Activated CD4-positive, alpha-beta T cell treated with anti-CD3 and anti-CD28 coated beads, Interleukin-2, amount 50 U/mL, for 16 hours (primary cell): ENCODE results near the gene CCRL2.
"Not testable (repeated sequence)": the region's sequence is repeated elsewhere in the genome, so short reads cannot be mapped to it uniquely, and the experiment has no call there.

Experiments used
- DNase-seq: peaks from one replicate; pipeline ENCODE4 v3.0.0-alpha.2; 2020

CCRL2 gene

DNA sequence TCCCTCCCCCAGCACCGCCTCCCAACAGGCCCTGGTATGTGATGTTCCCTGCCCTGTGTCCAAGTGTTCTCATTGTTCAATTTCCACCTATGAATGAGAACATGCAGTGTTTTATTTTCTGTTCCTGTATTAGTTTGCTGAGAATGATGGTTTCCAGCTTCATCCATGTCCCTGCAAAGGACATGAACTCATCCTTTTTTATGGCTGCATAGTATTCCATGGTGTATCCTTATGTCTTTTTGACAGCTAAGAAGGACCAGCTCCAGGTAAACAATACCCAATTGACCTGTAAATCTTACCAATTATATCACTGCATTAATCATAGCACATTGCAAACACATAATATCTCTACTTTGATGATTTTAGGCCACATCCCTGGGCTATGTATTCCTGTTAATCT is 23.8 kb downstream of the CCRL2 start:
- DNase-seq: not testable (repeated sequence)

DNA sequence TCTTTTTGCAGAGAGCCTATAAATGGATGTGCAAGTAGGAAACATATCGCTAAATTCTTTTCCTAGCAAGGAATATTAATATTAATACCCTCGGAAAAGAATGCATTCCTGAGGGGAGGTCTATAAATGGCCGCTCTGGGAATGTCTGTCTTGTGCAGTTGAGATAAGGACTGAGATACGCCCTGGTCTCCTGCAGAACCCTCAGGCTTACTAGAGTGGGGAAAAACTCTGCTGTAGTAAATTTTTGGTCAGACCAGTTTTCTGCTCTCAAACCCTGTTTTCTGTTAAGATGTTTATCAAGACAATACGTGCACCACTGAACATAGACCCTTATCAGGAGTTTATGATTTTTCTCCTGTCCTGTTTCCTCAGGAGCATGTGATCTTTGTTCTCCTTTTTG is 24.8 kb downstream of the CCRL2 start:
- not testable (repeated sequence) for DNase-seq

DNA sequence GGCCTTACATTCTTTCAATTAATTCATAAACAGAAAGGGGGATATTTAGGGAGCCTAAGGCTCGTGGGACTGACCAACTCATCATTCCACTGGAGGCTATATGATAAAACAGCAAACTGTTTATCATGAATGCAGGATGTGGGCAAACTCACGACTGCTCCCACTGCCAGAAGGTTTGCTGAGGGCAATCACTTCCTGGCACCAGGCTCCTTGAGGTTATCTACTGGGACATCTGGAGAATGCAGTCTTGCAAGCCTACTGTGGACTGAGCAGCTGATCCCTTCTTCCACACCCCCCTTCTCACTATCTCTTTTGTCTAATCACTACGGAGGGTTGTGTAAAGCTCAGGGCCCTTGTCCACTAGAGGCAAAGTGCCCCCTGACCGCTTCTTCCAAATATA is 26.1 kb downstream of the CCRL2 start:
- not testable (repeated sequence) for DNase-seq

DNA sequence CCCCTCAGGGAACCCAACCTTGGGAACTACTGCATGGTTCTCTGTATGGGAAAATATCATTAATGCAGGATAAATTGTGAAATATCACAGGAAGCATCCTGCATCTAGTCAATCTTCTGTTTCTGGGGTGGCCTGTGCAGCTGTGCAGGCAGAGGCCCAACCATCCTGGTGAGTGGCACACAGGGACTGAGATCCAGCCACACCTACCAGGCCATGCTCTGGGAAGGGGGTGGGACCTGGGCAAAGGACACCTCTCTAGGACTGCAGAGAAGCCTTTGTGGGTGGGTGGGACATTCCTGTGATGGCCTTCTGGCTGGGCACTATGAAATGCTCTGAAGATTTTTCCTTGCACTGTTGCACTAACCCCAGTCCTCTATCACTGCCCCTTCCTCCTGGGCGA is 26.8 kb downstream of the CCRL2 start:
- DNase-seq: no peak

DNA sequence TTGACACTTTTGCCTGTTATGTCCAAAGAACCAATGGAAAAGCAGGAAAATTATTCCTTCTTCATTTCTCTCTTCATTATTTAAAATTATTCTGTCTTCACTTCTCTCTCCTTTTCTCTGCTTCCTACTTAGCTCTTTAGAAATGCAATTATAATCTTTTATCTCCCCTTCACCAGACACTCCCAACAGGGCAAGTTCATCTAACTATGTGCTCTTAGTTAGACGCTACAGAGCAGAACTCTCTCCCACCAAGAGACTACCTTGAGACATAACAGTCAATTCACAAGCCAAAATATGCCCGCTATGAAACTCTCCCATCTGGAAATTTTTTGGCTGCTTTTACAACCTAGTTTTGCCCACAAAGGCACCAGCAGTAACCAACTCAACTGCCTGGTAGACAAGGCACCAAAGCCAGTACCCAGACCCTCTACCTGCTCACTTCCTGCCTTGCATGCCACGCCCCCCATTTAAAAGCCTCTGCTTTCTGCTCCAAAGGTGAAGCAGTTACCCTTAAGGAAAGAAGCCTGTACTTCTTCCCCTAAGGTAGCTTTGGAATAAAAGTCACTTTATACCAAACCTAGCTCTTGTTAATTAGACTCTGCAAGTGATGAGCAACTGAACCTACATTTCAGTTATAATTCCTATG is 28.1 kb downstream of the CCRL2 start:
- no peak for DNase-seq

DNA sequence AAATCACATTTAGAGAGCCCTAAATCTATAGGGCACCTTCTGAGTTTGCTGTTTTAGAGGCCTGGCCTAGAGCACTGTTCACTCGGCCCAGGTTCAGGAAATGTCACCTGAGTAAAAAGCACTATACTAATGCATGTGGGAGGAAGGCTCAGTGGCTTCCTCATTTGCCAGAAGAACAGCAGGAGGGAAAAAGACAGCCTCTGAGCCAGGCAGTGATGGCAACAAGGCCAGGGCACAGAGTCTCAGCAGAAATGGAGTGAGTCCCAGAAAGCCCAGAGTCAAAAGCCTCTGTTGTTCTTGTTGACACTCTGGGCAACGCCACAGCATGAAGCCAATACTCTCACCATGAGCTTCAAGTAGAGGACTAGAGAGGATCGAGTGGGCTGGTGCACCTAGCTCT is 31.8 kb downstream of the CCRL2 start:
- no peak for DNase-seq

DNA sequence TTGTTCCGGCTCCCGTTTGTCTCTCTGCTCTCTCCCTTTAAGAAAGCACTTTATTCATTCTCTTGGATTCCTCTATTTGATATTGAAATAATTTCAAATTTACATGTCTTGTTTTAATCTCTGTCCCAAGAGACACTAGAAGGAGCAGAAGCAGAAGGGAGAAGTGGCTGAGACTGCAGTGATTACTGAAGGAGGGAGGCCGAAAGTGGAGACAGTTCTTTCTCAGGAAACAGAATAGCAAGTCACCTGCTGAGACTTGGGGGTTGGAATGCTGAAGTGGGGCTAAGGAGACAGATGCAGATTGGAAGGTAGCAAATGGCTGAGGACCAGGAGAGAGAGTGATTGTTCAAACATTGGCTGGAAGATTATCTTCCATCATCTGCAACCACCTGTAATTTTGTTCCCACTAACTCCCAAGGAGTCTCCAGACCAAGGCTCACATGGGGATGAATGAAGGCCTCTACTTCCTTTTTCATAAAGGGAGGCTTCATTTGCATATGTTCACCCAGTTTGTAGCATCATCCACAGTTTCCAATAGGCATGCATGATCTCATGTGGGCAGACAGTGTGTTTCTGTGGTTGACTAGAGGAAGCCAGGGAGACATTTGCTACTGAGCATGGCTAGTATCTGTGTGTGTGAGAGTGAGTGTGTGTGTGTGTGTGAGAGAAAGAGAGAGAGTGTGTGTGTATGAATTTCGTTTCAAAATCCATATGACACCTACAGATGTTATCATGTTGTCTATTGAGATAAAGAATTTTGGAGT is 33.7 kb downstream of the CCRL2 start:
- DNase-seq: peak; percentile 41

DNA sequence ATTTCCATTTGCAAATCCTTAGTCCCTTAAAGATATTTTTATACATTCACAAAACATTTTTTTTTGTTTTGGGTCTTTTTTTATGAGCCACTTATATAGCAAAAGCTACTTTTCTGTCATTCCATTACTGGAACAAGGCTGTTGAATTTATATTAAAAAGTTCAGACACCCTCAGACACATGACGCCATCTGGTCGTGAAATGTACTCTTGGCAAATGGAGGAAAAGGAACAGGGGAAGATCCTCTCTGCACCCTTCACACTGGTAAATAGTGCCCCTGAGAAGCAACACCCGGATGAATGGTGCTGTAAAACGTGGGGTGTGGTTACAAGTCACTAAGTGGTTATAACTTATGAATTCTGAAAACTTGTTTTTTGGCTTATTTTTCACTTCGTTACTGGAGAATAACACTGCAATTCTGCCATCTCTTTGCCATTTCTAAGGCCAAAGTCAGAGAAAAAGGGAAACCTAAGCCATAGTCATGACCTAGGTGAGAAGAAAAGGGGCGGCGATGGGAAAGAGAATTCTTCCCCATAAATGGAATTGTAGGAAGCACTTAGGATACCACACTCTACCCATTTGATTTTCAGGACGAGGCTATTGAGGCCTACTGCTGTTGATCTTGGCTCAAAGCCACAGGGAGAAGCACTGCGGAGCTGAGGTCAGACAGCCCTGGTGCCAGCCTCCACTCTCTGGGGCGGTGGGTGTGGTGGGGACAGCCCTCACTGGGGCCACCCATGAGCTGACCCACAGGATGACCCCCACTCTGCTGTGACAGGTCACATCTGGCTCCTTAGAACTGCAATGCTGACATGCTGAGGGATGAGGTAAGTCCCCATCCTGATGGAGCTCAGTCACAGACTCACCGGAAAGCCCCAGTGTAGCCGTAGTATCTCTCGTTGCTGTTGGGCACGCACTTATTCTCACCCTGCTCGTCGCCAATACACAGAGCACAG is 35.8 kb downstream of the CCRL2 start:
- DNase-seq: no peak

DNA sequence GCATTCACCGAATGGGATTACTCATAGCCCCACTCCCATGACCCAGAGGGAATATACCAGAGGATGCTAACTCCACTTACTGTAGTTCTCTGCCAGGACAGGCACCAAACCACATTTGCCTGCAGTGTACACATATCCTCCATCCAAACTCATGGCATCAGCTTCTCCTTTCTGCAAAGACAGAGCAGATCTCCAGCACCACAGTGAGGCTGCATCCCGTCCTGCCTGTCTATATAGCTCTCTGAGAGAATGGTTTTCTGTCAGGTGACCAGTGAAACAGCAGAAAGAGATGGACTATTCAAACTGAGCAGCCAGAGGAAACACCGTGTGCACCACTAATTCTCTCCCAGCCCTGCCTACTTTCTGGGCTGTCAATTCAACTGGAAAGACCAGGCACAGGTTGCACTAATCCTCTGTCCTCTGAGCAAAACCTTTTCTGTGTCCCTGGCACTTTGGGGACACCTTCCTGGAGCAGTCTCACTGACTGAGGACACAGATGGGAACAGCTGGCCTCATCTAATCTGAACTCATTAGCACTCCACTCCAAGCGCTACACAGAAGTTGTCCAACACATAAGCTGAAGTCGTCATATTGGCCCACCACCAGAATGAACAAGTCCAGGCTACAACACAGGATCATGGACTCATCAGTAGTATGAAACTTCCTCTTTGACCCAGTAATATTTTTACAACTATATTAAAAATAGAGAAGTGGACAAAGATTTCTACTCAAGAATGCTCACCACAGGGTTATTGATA is 40.3 kb downstream of the CCRL2 start:
- no peak for DNase-seq

DNA sequence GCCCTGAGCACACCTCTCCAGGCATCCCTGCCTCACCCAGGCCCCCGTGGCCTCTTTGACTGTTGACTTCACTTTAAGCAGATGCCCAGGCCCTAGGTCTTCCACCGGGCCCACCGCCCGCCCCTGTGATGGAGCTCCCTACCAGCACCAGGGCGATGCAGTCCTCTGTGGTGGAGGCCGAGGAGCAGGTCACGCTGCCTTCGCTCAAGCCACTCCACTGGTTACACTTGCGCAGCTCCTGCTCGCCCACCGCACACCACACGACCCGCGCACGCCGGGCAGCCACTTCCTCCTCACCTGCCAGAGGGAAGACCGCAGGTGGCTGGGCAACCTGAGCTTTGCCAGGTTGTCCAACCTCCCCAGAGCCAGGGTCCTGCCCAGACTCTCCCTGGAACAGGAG is 41.7 kb downstream of the CCRL2 start:
- DNase-seq: no peak

DNA sequence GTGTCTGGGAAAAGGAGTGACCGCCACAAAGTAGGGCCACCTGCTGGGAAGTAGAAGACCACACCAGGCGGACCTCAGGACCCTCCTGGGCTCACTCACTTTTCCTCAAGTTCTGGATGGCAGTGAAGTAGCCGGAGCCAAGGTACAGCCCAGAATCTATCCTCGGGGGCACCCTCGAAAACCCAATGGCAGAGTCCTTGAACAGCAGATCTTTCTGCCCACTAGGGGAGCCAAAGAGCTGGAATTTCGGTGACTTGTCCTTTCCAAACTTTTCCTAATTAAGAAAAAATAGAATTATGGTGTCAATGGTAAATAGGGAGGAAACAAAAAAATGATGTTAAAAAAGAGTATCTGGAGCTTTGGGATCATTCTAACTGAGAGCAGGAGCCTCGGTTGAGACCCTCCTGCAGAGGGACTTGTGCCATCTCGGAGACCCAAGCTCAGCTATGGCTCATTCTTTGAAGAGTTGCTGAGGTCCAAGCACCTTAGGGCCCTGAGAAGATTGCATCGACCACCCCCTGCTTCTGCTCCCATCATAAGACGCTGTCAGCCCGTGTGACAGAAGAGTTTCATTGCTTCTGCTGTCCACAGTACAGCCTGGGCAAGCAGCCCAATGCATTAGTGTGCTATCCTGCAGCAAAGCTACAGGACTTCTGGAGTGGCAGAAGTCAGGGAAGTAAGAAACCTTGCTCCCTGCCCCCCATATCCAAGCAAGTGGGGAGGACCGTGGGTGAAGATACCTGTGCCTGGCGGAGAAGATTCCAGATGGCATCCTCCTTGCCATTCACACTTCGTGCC is 42.9 kb downstream of the CCRL2 start:
- no peak for DNase-seq

DNA sequence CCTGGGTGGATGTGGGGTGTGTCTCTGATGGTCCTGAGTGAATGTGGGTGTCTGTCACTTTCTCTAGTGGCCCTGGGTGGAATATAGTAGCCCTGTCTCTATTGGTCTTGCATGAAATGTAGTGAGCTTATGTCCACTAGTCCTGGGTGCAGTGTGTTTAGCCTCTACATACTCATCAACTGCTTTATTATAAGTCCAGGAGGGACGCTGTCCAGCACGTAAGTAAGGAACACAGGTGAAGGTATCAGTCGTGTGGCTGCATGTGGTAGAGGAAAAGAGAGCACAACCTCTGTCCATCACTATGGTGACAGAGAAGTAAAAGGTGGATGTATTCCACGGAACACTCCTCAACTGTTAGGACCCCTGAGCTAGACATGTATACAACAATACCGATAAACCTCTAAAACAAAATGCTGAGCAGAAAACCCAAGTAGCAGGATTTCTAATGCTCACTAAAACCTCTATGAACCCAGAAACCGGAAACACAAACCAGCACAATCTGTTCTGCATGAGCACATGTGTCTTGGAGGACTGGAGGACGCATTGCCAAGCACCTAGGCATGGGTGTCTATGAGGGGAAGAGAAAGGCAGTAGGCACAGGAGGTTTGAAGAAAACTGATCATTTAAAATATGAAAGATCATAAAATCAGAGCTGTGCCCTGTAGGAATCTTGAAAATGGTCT is 46.6 kb downstream of the CCRL2 start:
- no peak for DNase-seq

DNA sequence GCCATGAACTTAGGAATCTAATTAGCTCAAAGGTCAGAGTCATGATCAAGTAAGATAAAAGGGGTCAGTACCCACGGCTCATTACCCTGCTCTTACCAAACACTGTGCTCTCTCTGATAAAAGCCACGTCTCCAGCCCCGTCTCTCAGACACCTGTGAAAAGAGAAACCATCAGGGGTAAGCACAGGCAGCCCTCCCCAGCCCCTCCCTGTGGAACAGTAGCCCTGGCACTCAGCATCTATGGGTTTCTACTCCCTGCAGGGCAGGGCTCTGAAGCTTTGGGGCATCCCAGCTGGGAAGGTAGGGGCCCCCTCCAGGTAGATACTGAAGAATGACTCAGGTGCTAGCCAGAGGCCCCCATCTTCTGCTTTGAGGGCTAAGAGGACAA is 47.1 kb downstream of the CCRL2 start:
- DNase-seq: no peak

DNA sequence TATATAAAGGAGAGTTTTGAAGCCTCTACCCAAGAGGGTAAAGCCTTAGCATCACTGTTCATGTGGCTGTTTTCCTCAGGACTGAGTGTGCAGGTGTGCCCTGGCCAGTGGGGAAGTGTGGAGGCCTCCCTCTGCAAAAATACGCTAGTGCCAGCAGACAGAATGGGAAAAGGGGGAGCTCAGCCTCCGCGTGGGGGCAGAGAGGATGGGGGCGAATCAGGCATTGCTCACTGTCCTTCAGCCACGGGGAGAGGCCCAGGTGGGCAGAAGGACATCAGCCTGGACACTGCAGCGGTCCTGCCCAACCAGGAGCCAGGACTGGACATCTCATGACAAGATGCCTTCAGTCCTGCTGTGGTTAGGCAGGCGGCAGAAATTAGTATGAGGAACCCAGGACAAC is 47.5 kb downstream of the CCRL2 start:
- no peak for DNase-seq

DNA sequence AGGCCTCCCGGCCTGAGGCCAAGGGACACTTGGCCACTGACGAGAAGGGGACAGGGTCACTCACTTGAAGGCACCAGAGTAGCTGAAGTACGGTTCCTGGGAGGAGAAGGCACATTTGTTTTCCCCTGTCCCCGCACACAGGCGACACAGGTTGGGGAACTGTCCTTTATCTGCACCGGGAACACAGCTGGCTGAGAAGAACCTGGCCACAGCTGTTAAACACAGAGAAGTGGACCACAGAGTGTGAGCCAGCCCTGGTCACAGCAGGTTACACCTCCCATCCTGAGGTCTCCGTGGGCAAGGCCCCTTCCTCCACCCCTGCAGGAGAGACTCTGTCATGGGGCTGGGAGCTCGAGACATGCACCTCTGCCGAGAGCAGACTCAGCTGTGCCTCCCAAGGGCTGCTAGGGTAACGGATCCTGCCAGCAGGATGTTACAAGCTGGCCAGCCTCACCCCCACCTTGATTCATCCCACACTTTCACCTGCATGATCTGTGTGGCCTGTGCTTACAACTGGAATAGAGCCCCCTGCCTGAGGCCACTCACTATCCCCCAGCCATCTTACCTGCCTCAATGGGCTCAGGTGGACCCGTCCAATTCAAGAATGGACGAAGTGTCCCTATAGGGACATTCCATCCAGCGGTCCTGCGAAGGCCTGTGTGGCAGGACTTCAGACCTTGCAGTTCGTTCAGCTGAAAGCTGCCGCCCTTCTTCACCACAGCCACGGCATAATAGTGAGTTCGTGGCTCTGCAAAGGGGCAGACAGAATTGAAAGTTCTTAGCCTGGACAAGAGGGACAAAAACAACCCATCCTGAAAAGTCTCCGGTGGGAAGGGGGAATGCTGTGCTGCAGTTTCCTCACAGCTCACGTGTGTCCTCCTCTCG is 48.4 kb downstream of the CCRL2 start:
- DNase-seq: no peak

DNA sequence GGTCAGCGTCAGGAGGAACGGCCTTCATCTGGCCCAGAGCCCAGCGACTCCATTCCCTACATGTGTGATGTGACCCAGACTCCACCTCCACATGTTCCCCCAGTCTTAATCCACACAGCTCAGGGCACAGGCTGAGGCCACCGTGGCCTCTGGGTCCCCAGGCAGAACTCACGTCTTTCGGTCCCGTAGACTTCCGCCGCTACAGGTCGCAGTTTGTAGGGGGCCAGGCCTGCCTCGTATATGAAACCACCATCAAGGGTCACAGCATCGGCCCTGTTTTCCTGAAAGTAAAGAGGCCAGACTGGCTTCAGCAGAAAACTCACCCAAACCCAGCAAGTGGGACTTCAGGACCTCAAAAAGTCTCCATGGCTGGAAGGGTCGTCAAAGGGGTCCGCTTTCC is 49.1 kb downstream of the CCRL2 start:
- DNase-seq: no peak
